HG02571 (cell line): Measurements from ENCODE around the gene PTCSC3.

ENCODE experiments used
- ATAC-seq: cut with Tn5 transposase; IDR thresholded peaks from one replicate; pipeline ENCODE4 v1.9.1; 2021; ENCODE audit warnings: mild to moderate bottlenecking, moderate library complexity; ENCODE audit not compliant: unreplicated experiment

Gene PTCSC3

DNA sequence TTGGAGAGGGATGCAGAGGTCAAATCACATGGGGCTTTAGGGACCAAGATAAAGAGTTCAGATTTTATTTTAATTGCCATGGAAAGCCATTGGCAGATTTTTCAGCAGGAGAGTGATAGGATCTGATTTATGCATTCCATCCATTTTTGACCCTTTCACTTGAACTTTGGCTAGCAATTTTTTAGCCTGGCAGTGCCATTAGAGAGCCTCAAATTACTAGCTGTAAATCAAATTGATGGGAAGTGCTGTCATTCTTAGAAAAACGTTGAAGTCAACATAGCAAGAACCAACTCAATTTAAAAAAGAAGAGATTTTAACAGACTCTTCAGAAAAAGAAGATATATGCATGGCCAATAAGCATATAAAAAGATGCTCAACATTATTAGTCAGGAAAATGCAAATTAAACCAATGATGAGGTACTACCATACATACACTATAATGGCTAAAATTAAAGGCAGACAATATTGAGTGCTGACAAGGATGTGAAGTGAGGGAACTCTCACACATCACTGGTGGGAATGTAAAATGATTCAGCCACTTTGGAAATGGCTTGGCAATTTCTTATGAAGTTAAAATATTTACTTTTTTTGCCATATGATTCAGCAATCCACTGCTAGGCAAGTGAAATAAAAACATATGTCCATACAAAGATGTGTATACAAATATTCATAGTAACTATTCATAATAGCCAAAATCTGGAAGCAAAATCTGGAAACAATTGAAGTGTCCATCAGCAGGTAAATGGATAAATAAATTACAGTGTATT lies 89.7 kb downstream of the PTCSC3 start:
- ATAC-seq: no peak

- no peak for ATAC-seq
Observed at GRCh38 chr14:36085861-36086260, 90.7 kb downstream of the PTCSC3 start.
